SU-DHL-6 (cell line): ENCODE data around the gene PLCXD3.

Experiments used
- CTCF ChIP-seq: fragments of 200-600 bp; sonication (generic); IDR thresholded peaks from one replicate; pipeline ENCODE4 v1.5.1; 2017; ENCODE audit warnings: antibody characterized with exemption, mild to moderate bottlenecking, low read length, moderate library complexity; ENCODE audit not compliant: insufficient read depth, poor library complexity, severe bottlenecking
- EZH2phosphoT487 ChIP-seq: fragments of 200-600 bp; sonication (generic), shearing (Covaris generic); conservative IDR thresholded peaks from 2 replicates; pipeline ENCODE4 v1.6.1; 2018; ENCODE audit warnings: mild to moderate bottlenecking, antibody characterized with exemption, low read length, moderate library complexity, mixed read lengths

- TF ChIP-seq CTCF (no peak), EZH2phosphoT487 (no peak)
These were observed 95.2 kb downstream of the PLCXD3 start for GRCh38 chr5:41415242-41415641.
